Lower leg skin (tissue), 3 donors: ENCODE results near the gene ZSWIM4.

Experiments used
- CTCF ChIP-seq, 3 donors: fragments of 450-650 bp; IDR thresholded peaks; one replicate each; pipeline ENCODE4 v1.5.1; 2016; ENCODE audit warnings: antibody characterized with exemption in 3 of 3, mild to moderate bottlenecking in 3 of 3, moderate library complexity in 2 of 3
- POLR2A ChIP-seq, 2 donors: fragments of 450-650 bp; IDR thresholded peaks; one replicate each; pipeline ENCODE4 v1.6.1; 2016 to 2017; ENCODE audit warnings: antibody characterized with exemption in 2 of 2, mild to moderate bottlenecking in 1 of 2, moderate library complexity in 1 of 2

- TF ChIP-seq CTCF (IDR thresholded peaks at IDR 0.05) (no peak), POLR2A (IDR thresholded peaks at IDR 0.05) (no peak)
Measured at GRCh38 chr19:13782537-13782936, 12.7 kb upstream of the ZSWIM4 start.
